Panc1 (cell line): ENCODE data around the gene CYTH3. TPM values are rescaled to one million over a fixed set of nuclear protein-coding genes. Genes with fewer than 3 reads are reported as not detected.

Source experiments
- ATAC-seq: fragments of 200-7000 bp; cut with Tn5 transposase; 2 replicates; pipeline ENCODE4 v1.9.1; 2020; ENCODE audit warnings: mild to moderate bottlenecking, moderate library complexity
- BruUV-seq: library from RNA; stranded (reverse); fragments of 400-500 nt; replicated peaks from 2 replicates; lab custom pipeline; 2021; lab: Mats Ljungman, UMichigan
- CTCF ChIA-PET: fragments of 300-600 bp; sonication (Branson Sonifier 250); formaldehyde crosslinking; loops from one replicate; lab custom pipeline; 2022; ENCODE audit warnings: antibody characterized with exemption; lab: Charles Lee
- POLR2A ChIA-PET: fragments of 300-600 bp; sonication (Branson Sonifier 250); formaldehyde crosslinking; loops from one replicate; lab custom pipeline; 2022; ENCODE audit warnings: antibody characterized with exemption; lab: Charles Lee
- DNase-seq: peaks from one replicate; pipeline ENCODE4 v3.0.0-alpha.2; 2010; ENCODE audit warnings: low read depth, low spot score
- H3K27ac ChIP-seq: 2 replicates; pipeline ENCODE4 v1.5.1; 2011; ENCODE audit warnings: mild to moderate bottlenecking, low read length, inconsistent platforms
- H3K27me3 ChIP-seq: fragments of 200-500 bp; sonication (Bioruptor generic); 2 replicates; pipeline ENCODE4 v1.6.0; 2014; ENCODE audit warnings: low read length, inconsistent platforms; ENCODE audit not compliant: control insufficient read depth, insufficient read depth
- H3K36me3 ChIP-seq: fragments of 200-500 bp; sonication (Bioruptor generic); 2 replicates; pipeline ENCODE4 v1.5.1; 2014; ENCODE audit warnings: inconsistent platforms, mild to moderate bottlenecking, low read length, moderate library complexity; ENCODE audit not compliant: control insufficient read depth, insufficient read depth
- H3K4me1 ChIP-seq: 2 replicates; pipeline ENCODE4 v1.5.1; 2011; ENCODE audit warnings: inconsistent platforms, mild to moderate bottlenecking, low read length, moderate library complexity; ENCODE audit not compliant: control insufficient read depth, insufficient read depth
- H3K4me3 ChIP-seq, 2 experiments: 2 replicates each; pipeline ENCODE4 v1.5.1; 2011 to 2012; ENCODE audit warnings: low read depth in 2 of 2, low read length in 2 of 2, mild to moderate bottlenecking in 2 of 2, inconsistent platforms in 1 of 2, moderate library complexity in 1 of 2
- H3K9me3 ChIP-seq: fragments of 200-500 bp; sonication (Bioruptor generic); 2 replicates; pipeline ENCODE4 v1.5.1; 2014; ENCODE audit warnings: low read depth, mild to moderate bottlenecking, inconsistent platforms, low read length, moderate library complexity; ENCODE audit not compliant: control insufficient read depth, insufficient read depth
- CTCF ChIP-seq: fragments of 450-650 bp; IDR thresholded peaks from 2 replicates; pipeline ENCODE4 v1.5.1; 2017; ENCODE audit warnings: mild to moderate bottlenecking
- POLR2AphosphoS5 ChIP-seq: IDR thresholded peaks from 2 replicates; pipeline ENCODE4 v1.6.1; 2012; ENCODE audit warnings: mild to moderate bottlenecking, low read depth, low read length, moderate library complexity
- REST ChIP-seq, 2 experiments: IDR thresholded peaks; 2 replicates each; pipeline ENCODE4 v1.6.1; 2011 to 2012; ENCODE audit warnings: low read depth in 2 of 2, control low read depth in 1 of 2, low read length in 1 of 2, mild to moderate bottlenecking in 1 of 2, moderate library complexity in 1 of 2; ENCODE audit not compliant: insufficient read depth in 1 of 2
- SIN3A ChIP-seq: IDR thresholded peaks from 2 replicates; pipeline ENCODE4 v1.6.1; 2012; ENCODE audit warnings: low read depth, mild to moderate bottlenecking, low read length, moderate library complexity, borderline replicate concordance; ENCODE audit not compliant: insufficient read depth
- TCF7L2 ChIP-seq: IDR thresholded peaks from 2 replicates; pipeline ENCODE4 v1.6.1; 2011; ENCODE audit warnings: mild to moderate bottlenecking, low read depth, low read length, inconsistent platforms
- in situ Hi-C: cut with HindIII; loops from 2 replicates; pipeline ENCODE4 v1.10.0; 2016; ENCODE audit warnings: low sequenced_read_pairs, low pct_unique_long_range_greater_than_20kb
- intact Hi-C: fragments of 100-400 bp; cut with micrococcal nuclease; formaldehyde crosslinking; loops from one replicate; pipeline ENCODE4 v1.10.0; 2022; ENCODE audit not compliant: unreplicated experiment
- total RNA-seq: library from RNA; stranded (reverse); gene quantifications from one replicate; pipeline ENCODE4 v1.2.1, GENCODE V29; 2021; ENCODE audit not compliant: unreplicated experiment

CYTH3 gene
- total RNA-seq, 1 experiment from 2014 or later, result 35.5 TPM

GRCh38 chr7:6315746-6316145 is 43.3 kb upstream of the CYTH3 start:
- Histone ChIP-seq H3K27me3 (no peaks in the 10 kb centered on the region), H3K4me1 (0 out of 2 replicates have a peak, but pooled peaks cover 3% of the 10 kb centered on the region), H3K9me3 (no peaks in the 10 kb centered on the region), H3K27ac (no peak overlapping the region), H3K36me3 (no peaks in the 10 kb centered on the region), H3K4me3 (no peak overlapping the region)
- DNase-seq (no peak), ATAC-seq (no peak)
- ChIA-PET CTCF (no interaction called here), POLR2A (interaction anchor here (0.6 kb wide), 1 partner anchor 35 kb away, joined by 3 read pairs; no protein-coding TSS in a partner anchor)
- TF ChIP-seq SIN3A (no peak), CTCF (no peak), REST (IDR thresholded peaks at IDR 0.05; ENCODE audit: insufficient read depth in 1 of 2, low read depth in 2 of 2, low read length in 1 of 2) (no peak)
- in situ Hi-C loops, result no loop called here
- BruUV-seq, result no TSS peak
- intact Hi-C loops, result no loop called here

- H3K4me3 ChIP-seq, result no peak overlapping the region
- H3K27me3 ChIP-seq, result no peaks in the 10 kb centered on the region
These were observed 38.0 kb upstream of the CYTH3 start for GRCh38 chr7:6310271-6310993.

More at GRCh38 chr7:6310271-6310993, 38.0 kb upstream of the CYTH3 start:
- intact Hi-C loops, result no loop called here
- Histone ChIP-seq H3K4me1 (peaks cover 8% of the 10 kb centered on the region), H3K27ac (no peak overlapping the region), H3K36me3 (no peaks in the 10 kb centered on the region), H3K9me3 (no peaks in the 10 kb centered on the region)
- ChIA-PET CTCF (interaction anchor here (0.6 kb wide), 1 partner anchor 84 kb away, joined by 3 read pairs; no protein-coding TSS in a partner anchor), POLR2A (no interaction called here)
- DNase-seq (no peak), ATAC-seq (no peak)
- no TSS peak for BruUV-seq
- in situ Hi-C loops, result no loop called here
- TF ChIP-seq CTCF (no peak), TCF7L2 (no peak), REST (IDR thresholded peaks at IDR 0.05; ENCODE audit: insufficient read depth in 1 of 2, low read depth in 2 of 2, low read length in 1 of 2) (no peak), POLR2AphosphoS5 (no peak)
